Neuronal stem cell (in vitro differentiated cells): ENCODE data around the gene CHAF1A.

Source experiments
- DNase-seq: peaks from one replicate; pipeline ENCODE4 v3.0.0-alpha.2; 2013; ENCODE audit warnings: low spot score
- H2AFZ ChIP-seq: one replicate; pipeline ENCODE4 v1.6.1; 2013; ENCODE audit warnings: mild to moderate bottlenecking, low read length, inconsistent platforms
- H2AK5ac ChIP-seq: 2 replicates; pipeline ENCODE4 v1.6.1; 2013; ENCODE audit warnings: low read depth, mild to moderate bottlenecking, inconsistent platforms, low read length, moderate library complexity, mixed read lengths
- H2BK120ac ChIP-seq: 2 replicates; pipeline ENCODE4 v1.6.1; 2013; ENCODE audit warnings: low read depth, mild to moderate bottlenecking, inconsistent platforms, low read length, moderate library complexity, mixed read lengths
- H2BK12ac ChIP-seq: one replicate; pipeline ENCODE4 v1.6.1; 2013; ENCODE audit warnings: low read length, inconsistent platforms
- H2BK15ac ChIP-seq: 2 replicates; pipeline ENCODE4 v1.6.1; 2013; ENCODE audit warnings: mild to moderate bottlenecking, low read length, inconsistent platforms, mixed read lengths
- H2BK5ac ChIP-seq: one replicate; pipeline ENCODE4 v1.6.1; 2013; ENCODE audit warnings: inconsistent platforms, mild to moderate bottlenecking, low read length, moderate library complexity
- H3K14ac ChIP-seq: one replicate; pipeline ENCODE4 v1.6.1; 2013; ENCODE audit warnings: low read length, inconsistent platforms
- H3K18ac ChIP-seq: 2 replicates; pipeline ENCODE4 v1.6.1; 2013; ENCODE audit warnings: low read length, inconsistent platforms
- H3K23ac ChIP-seq: 2 replicates; pipeline ENCODE4 v1.6.1; 2013; ENCODE audit warnings: low read depth, mild to moderate bottlenecking, mixed read lengths, low read length, inconsistent platforms; ENCODE audit not compliant: poor library complexity
- H3K27ac ChIP-seq: replicated peaks from 3 replicates; pipeline ENCODE4 v1.5.1; 2013; ENCODE audit warnings: low read length, inconsistent platforms
- H3K27me3 ChIP-seq, 3 experiments: 2 replicates each; pipeline ENCODE4 v1.6.1; 2013; ENCODE audit warnings: low read length in 3 of 3, mild to moderate bottlenecking in 2 of 3, inconsistent platforms in 1 of 3, low read depth in 1 of 3, mixed read lengths in 1 of 3, moderate library complexity in 1 of 3; ENCODE audit not compliant: control insufficient read depth in 3 of 3, insufficient read depth in 3 of 3
- H3K36me3 ChIP-seq, 2 donors: replicated peaks in 1 of 2; 2 replicates each; pipeline ENCODE4 v1.6.1; 2013; ENCODE audit warnings: low read length in 2 of 2; ENCODE audit not compliant: control insufficient read depth in 2 of 2, insufficient read depth in 2 of 2
- H3K4ac ChIP-seq: 2 replicates; pipeline ENCODE4 v1.6.1; 2013; ENCODE audit warnings: inconsistent platforms, mild to moderate bottlenecking, low read length, moderate library complexity
- H3K4me1 ChIP-seq, 2 donors: 1 replicate in 1 of 2; 2 replicates in 1 of 2; pipeline ENCODE4 v1.6.1; 2013; ENCODE audit warnings: low read length in 2 of 2, low read depth in 1 of 2; ENCODE audit not compliant: control insufficient read depth in 2 of 2, insufficient read depth in 1 of 2
- H3K4me2 ChIP-seq: one replicate; pipeline ENCODE4 v1.6.1; 2013; ENCODE audit warnings: mild to moderate bottlenecking, low read length, inconsistent platforms; ENCODE audit not compliant: insufficient read depth, poor library complexity, severe bottlenecking
- H3K4me3 ChIP-seq, 2 donors: 2 replicates each; pipeline ENCODE4 v1.5.1; 2013; ENCODE audit warnings: low read length in 2 of 2, mild to moderate bottlenecking in 2 of 2, inconsistent platforms in 1 of 2, moderate library complexity in 1 of 2
- H3K79me1 ChIP-seq: one replicate; pipeline ENCODE4 v1.6.1; 2013; ENCODE audit warnings: low read depth, mild to moderate bottlenecking, inconsistent platforms, low read length, moderate library complexity
- H3K9ac ChIP-seq: one replicate; pipeline ENCODE4 v1.6.1; 2013; ENCODE audit warnings: mild to moderate bottlenecking, low read depth, low read length, inconsistent platforms; ENCODE audit not compliant: poor library complexity
- H3K9me3 ChIP-seq, 2 donors: replicated peaks in 1 of 2; 2 replicates each; pipeline versions ENCODE3 to v1.6.1; 2013; ENCODE audit warnings: low read length in 2 of 2, mild to moderate bottlenecking in 2 of 2, inconsistent platforms in 1 of 2, low read depth in 1 of 2, mixed read lengths in 1 of 2, moderate library complexity in 1 of 2; ENCODE audit not compliant: control insufficient read depth in 2 of 2, insufficient read depth in 1 of 2
- H4K8ac ChIP-seq: one replicate; pipeline ENCODE4 v1.6.1; 2013; ENCODE audit warnings: low read depth, mild to moderate bottlenecking, inconsistent platforms, low read length, moderate library complexity
- H4K91ac ChIP-seq: one replicate; pipeline ENCODE4 v1.6.1; 2013; ENCODE audit warnings: low read length, low read depth, mild to moderate bottlenecking, inconsistent platforms; ENCODE audit not compliant: poor library complexity
- WGBS, 2 donors: extraction: QIAGEN DNeasy Blood & Tissue Kit; methylation state at CpG; one replicate each; pipeline ENCODE4 v1.1.7; 2013; ENCODE audit warnings: missing lambda C conversion rate in 2 of 2, mixed read lengths in 1 of 2; ENCODE audit not compliant: insufficient read length in 2 of 2, insufficient replicate concordance in 1 of 2; ENCODE audit errors: extremely low coverage in 2 of 2; 5-methylcytosine and 5-hydroxymethylcytosine counted together

CHAF1A gene

GRCh38 chr19:4362101-4362828 is 40.2 kb upstream of the CHAF1A start:
- Histone ChIP-seq H3K4me1 (peaks cover 0 to 5% of the 10 kb centered on the region in 2 donors), H2BK120ac (no peak overlapping the region), H3K9ac (peak overlapping the region; percentile 50), H2BK5ac (peak overlapping the region; percentile 39), H3K27me3 (no peaks in the 10 kb centered on the region), H3K27ac (peak overlapping the region; percentile 43), H2BK15ac (no peak overlapping the region), H4K8ac (no peak overlapping the region), H3K9me3 (no peaks in the 10 kb centered on the region), H4K91ac (no peak overlapping the region), H3K4ac (no peak overlapping the region), H3K14ac (peak overlapping the region; percentile 25), H2AK5ac (peak overlapping the region; percentile 37), H2AFZ (no peak overlapping the region), H2BK12ac (peak overlapping the region; percentile 58), H3K4me3 (peak overlapping the region in 1 of 2 donors; percentile 51), H3K36me3 (peaks cover 56 to 97% of the 10 kb centered on the region in 2 donors), H3K23ac (peak overlapping the region; percentile 98), H3K18ac (peak overlapping the region; percentile 76), H3K4me2 (no peak overlapping the region), H3K79me1 (peaks cover 18% of the 10 kb centered on the region)
- WGBS, 2 donors: no CpG with 5 or more reads among the region's 32 CpGs
- no peak for DNase-seq

GRCh38 chr19:4362831-4363545 is 39.5 kb upstream of the CHAF1A start:
- no peak for DNase-seq
- Histone ChIP-seq H3K36me3 (peaks cover 59 to 97% of the 10 kb centered on the region in 2 donors), H3K27ac (peak overlapping the region; percentile 46)

GRCh38 chr19:4363571-4364304 is 38.7 kb upstream of the CHAF1A start:
- H2BK5ac ChIP-seq: peak overlapping the region; percentile 66
- H3K9ac ChIP-seq: peak overlapping the region; percentile 7
- H3K27ac ChIP-seq: no peak overlapping the region
- H3K23ac ChIP-seq: peak overlapping the region; percentile 4
- no peak overlapping the region for H3K14ac ChIP-seq
- H3K27me3 ChIP-seq: no peaks in the 10 kb centered on the region
- H2BK12ac ChIP-seq: no peak overlapping the region
- no peak overlapping the region for H2BK120ac ChIP-seq
- H3K4me3 ChIP-seq: no peak overlapping the region
- H4K91ac ChIP-seq: no peak overlapping the region
- WGBS, 2 donors: no CpG with 5 or more reads among the region's 26 CpGs
- no peak overlapping the region for H3K4ac ChIP-seq
- no peak overlapping the region for H2AK5ac ChIP-seq
- H3K79me1 ChIP-seq: peaks cover 31% of the 10 kb centered on the region
- H3K9me3 ChIP-seq: no peaks in the 10 kb centered on the region
- no peak for DNase-seq
- H3K4me1 ChIP-seq: peaks cover 0 to 7% of the 10 kb centered on the region in 2 donors
- no peak overlapping the region for H3K18ac ChIP-seq
- H2AFZ ChIP-seq: no peak overlapping the region
- no peak overlapping the region for H4K8ac ChIP-seq
- no peak overlapping the region for H3K4me2 ChIP-seq
- H3K36me3 ChIP-seq: peaks cover 56 to 90% of the 10 kb centered on the region in 2 donors
- H2BK15ac ChIP-seq: no peak overlapping the region

More at GRCh38 chr19:4362831-4363545, 39.5 kb upstream of the CHAF1A start:
- no CpG with 5 or more reads among the region's 22 CpGs for WGBS, 2 donors
- H4K8ac ChIP-seq: no peak overlapping the region
- H4K91ac ChIP-seq: peak overlapping the region; percentile 92
- H3K27me3 ChIP-seq: no peaks in the 10 kb centered on the region
- H3K4me1 ChIP-seq: peaks cover 0 to 5% of the 10 kb centered on the region in 2 donors
- H3K23ac ChIP-seq: peak overlapping the region; percentile 4
- no peaks in the 10 kb centered on the region for H3K9me3 ChIP-seq
- no peak overlapping the region for H3K14ac ChIP-seq
- no peak overlapping the region for H2AFZ ChIP-seq
- H2AK5ac ChIP-seq: no peak overlapping the region
- no peak overlapping the region for H2BK120ac ChIP-seq
- no peak overlapping the region for H2BK12ac ChIP-seq
- H3K4me2 ChIP-seq: no peak overlapping the region
- peak overlapping the region; percentile 66 for H2BK5ac ChIP-seq
- peak overlapping the region; percentile 64 for H3K18ac ChIP-seq
- H3K4ac ChIP-seq: no peak overlapping the region
- peak overlapping the region; percentile 44 for H3K9ac ChIP-seq
- peaks cover 26% of the 10 kb centered on the region for H3K79me1 ChIP-seq
- no peak overlapping the region for H3K4me3 ChIP-seq
- H2BK15ac ChIP-seq: no peak overlapping the region
